Hepatic stellate cell (primary cell): Measurements from ENCODE around the gene TEDC1.
"Not testable (repeated sequence)": the region's sequence is repeated elsewhere in the genome, so short reads cannot be mapped to it uniquely, and the experiment has no call there.

Source experiments
- DNase-seq: peaks from one replicate; pipeline ENCODE4 v3.0.0; 2011; ENCODE audit warnings: low spot score

Gene TEDC1

DNA sequence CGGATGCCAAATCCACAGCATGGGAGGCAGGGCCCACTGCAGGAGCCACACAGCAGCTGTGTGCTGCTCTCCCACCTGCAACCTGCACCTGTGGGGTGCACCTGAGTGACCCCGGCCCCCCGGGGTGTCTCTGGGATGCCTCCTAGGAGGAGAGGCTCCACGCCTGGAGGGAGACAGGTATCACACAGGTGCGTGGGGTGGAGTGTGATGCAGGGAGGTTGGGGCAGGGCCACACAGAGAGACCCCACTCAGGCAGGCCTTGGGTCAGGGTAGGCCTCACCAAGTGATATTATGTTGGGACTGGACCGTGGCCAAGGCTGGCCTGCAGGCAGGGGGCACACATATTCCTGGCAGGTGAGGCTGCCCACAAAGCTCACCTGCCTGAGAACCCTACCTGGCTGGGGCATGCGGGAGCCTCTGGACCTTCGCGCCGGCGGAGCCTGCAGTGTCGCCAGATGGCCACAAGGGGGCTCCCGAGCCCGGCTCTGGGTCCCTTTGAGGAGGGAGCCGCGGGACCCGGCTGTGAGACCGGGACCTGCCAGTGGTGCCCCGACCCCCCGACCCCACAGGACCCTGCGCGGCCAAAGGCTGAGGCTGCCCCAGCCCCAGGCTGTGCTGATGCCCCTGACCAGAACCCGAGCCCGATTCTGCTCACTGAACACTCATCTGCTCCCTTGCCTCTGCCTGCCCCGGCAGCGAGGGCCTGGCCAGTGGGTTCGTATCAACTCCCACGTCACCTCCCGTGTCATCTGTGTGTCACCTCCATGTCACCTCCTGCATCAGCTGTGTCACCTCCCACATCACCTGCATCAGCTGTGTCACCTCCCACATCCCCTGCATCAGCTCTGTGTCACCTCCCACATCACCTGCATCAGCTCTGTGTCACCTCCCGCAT is 46.8 kb downstream of the TEDC1 start:
- peak; percentile 79 for DNase-seq

DNA sequence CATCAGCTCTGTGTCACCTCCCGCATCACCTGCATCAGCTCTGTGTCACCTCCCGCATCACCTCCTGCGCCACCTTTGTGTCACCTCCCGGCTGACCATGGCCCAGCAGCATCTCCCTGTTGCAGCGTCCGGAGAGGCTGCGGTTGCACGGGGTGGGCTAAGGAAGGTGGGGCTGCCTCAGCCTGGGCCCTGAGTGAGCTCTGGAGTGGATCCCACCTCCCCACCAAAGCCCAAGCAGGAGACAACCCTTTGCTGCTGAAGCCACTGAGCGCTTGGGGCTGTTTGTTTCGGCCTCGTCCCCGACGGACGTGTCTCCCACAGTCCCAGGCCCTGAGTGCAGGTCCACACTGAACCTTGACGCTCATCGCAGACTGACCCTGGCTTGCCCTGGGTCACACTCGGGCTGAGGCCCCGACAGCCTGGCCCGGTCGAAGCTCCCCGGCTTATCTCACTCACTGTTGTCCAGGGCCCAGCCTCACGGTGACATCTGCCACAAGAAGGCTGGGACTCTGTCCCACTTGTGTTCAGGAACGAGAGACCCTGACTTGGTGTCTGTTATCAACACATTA is 47.5 kb downstream of the TEDC1 start:
- DNase-seq = no peak

DNA sequence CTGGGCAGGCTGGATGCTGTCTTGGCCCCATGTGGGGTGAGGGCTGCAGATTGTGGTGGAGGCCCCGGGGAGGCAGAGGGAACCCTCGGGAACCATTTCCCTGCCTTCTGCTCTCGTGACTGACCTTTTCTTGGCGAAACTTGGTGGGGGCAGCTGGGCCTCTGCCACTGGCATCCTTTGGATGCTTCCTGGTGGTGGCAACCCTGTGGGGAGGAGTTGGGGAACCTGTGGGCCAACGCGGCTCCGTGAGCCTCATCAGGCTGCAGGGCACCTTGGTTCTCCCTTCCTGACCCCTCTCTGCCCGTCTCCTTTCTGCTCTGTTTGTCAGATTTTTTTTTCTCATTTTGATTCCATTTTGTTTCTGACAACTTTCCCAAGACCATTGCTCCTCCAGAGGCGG is 49.8 kb downstream of the TEDC1 start:
- DNase-seq = no peak

DNA sequence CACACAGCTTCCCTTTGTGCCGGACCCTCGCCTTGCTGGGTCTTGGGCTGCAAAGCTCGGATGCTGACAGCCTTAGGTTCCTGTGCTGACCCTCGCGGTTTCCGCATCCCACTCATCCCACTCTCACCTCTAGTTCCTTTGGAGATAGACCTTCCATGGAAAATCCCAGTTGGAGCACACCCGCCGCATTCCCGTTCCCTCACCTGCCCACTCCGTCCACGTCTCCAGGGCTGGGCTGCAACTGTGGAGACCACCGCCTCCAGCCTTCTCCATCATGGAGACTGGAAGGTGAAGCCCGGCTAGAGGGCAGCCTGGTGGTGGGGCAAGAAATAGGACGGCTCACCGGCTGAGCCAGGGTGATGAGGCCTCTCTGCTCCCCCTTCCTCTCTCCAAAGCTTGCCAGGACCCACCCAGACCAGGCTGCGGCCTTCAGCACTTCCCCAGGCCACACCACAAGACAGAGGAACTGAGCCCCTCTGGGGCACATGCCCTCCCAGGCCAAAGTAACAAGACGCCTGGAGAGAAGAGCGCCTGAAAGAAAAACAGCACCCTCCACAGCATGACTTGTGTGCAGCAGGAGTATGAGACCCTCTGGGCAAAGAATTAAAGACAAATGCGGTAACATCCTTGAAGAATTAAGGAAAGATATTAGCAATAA is 50.3 kb downstream of the TEDC1 start:
- no peak for DNase-seq

DNA sequence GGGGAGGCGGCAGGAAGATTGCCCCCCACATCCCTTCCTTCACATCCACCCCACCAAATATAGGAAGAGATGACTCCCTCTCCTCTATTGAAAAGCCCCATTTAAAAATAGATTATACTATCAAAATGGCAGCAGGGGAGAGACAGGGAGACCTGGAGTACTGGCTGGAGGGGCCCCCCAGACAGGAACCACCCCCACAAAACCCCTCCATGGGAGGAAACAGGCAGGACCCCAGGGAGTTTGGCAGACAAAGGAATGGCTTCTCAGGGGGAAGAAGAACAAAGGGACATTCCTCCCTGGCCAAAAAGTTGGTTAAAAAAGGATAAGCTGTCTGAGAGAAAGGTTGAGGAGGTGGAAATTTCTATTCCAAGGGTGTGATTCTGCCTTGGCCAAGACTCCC is 54.6 kb downstream of the TEDC1 start:
- DNase-seq = not testable (repeated sequence)

DNA sequence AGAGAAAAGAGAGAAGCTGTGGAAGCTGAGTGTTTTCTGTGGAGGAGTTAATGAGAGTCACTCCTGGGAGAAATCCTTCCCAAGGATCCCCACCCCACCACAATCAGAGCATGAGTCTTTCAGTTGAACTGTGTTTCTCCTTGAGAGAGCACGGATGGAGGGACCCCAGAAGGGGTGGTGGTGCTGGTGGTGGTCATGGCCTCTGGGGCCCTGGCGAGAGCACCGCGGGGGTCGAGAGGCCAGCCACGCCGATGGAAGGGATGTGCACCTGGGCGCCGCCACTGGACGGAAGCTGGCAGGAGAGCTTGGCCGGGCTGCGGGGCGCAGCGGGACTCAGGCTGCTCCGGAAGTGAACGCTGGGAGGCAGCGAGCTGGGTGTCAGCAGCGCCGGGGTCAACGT is 55.4 kb downstream of the TEDC1 start:
- not testable (repeated sequence) for DNase-seq

DNA sequence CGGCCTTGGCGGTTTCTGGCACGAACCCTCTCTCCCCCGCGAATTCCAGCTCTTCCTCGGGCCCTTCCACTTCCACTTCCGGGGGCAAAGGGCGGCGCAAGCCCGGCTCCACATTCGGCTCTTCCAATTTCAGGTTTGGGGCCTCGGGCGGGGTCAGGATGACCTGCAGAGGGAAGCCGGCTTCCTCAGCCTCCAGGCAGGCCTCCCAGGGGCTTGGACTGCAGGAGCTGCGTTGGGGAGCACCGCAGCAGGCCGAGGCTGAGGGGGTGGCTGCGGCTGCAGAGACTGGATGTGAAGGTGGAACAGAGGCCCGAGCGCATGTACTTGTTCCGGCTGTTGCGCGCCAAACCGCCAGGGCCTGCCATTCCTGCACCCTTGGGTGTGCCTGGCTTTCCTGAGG is 56.0 kb downstream of the TEDC1 start:
- DNase-seq = not testable (repeated sequence)

DNA sequence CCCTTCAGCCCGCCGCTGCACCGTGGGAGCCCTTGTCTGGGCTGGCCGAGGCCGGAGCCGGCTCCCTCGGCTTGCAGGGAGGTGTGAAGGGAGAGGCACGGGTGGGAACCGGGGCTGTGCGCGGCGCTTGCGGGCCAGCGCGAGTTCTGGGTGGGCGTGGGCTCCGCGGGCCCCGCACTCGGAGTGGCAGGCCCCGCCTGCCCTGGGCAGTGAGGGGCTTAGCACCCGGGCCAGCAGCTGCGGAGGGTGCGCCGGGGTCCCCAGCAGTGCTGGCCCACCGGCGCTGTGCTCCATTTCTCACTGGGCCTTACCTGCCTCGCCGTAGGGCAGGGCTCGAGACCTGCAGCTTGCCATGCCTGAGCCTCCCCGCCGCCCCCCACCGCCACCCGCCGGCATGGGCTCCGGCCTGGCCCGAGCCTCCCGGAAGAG is 56.7 kb downstream of the TEDC1 start:
- DNase-seq = no peak
